CD4-positive, alpha-beta T cell (primary cell): ENCODE data around the gene SNTG2. TPM values are rescaled to one million over a fixed set of nuclear protein-coding genes. Genes with fewer than 3 reads are reported as not detected.

ENCODE experiments used
- ATAC-seq: fragments of 200-7000 bp; cut with Tn5 transposase; one replicate; pipeline ENCODE4 v1.10.0; 2022; ENCODE audit warnings: mild to moderate bottlenecking; ENCODE audit not compliant: poor library complexity
- CTCF ChIA-PET: fragments of 350-600 bp; sonication (Branson Sonifier 250); formaldehyde crosslinking; loops from one replicate; lab custom pipeline; 2021; ENCODE audit warnings: antibody characterized with exemption, inconsistent platforms; lab: Charles Lee
- POLR2A ChIA-PET: fragments of 350-600 bp; sonication (Branson Sonifier 250); formaldehyde crosslinking; loops from one replicate; lab custom pipeline; 2021; ENCODE audit warnings: antibody characterized with exemption, inconsistent platforms; lab: Charles Lee
- DNase-seq, 14 experiments: peaks; one replicate each; pipeline ENCODE4 v3.0.0-alpha.2; 2013 to 2020; ENCODE audit warnings: mixed read lengths in 2 of 14
- H3K27ac ChIP-seq, 2 donors: one replicate each; pipeline versions ENCODE4 v1.5.1 to v1.7.0; 2013; ENCODE audit warnings: low read length in 2 of 2, low read depth in 1 of 2, mild to moderate bottlenecking in 1 of 2
- H3K27me3 ChIP-seq, 2 experiments: 1 replicate in 1 of 2; 2 replicates in 1 of 2; pipeline versions ENCODE4 v1.6.1 to v1.7.0; 2013; ENCODE audit warnings: low read length in 2 of 2, control low read depth in 1 of 2, mild to moderate bottlenecking in 1 of 2, moderate library complexity in 1 of 2; ENCODE audit not compliant: insufficient read depth in 2 of 2, control insufficient read depth in 1 of 2
- H3K36me3 ChIP-seq: one replicate; pipeline ENCODE4 v1.6.1; 2013; ENCODE audit warnings: low read length, control low read depth; ENCODE audit not compliant: insufficient read depth
- H3K4me1 ChIP-seq: one replicate; pipeline ENCODE4 v1.6.1; 2013; ENCODE audit warnings: low read length, control low read depth; ENCODE audit not compliant: insufficient read depth
- H3K4me3 ChIP-seq: one replicate; pipeline ENCODE4 v1.5.1; 2013; ENCODE audit warnings: mild to moderate bottlenecking, low read length, moderate library complexity
- H3K9me3 ChIP-seq, 2 experiments: 1 replicate in 1 of 2; 2 replicates in 1 of 2; pipeline versions ENCODE4 v1.6.1 to v1.7.0; 2013; ENCODE audit warnings: low read length in 2 of 2, mild to moderate bottlenecking in 2 of 2, control low read depth in 1 of 2, moderate library complexity in 1 of 2; ENCODE audit not compliant: control insufficient read depth in 1 of 2, insufficient read depth in 1 of 2
- H3K27ac Mint-ChIP-seq: one replicate; pipeline ENCODE4 v1.8.0; 2020; ENCODE audit warnings: mixed read lengths
- H3K27me3 Mint-ChIP-seq: one replicate; pipeline ENCODE4 v1.8.0; 2021; ENCODE audit warnings: mixed read lengths
- H3K36me3 Mint-ChIP-seq: one replicate; pipeline ENCODE4 v1.8.0; 2021; ENCODE audit warnings: low read depth, mixed read lengths
- H3K4me1 Mint-ChIP-seq: one replicate; pipeline ENCODE4 v1.8.0; 2021; ENCODE audit warnings: low read depth, mixed read lengths
- H3K4me3 Mint-ChIP-seq: one replicate; pipeline ENCODE4 v1.8.0; 2020; ENCODE audit warnings: mild to moderate bottlenecking, mixed read lengths
- H3K9me3 Mint-ChIP-seq: one replicate; pipeline ENCODE4 v1.8.0; 2020; ENCODE audit warnings: mixed read lengths
- intact Hi-C, 2 experiments: fragments of 100-400 bp; cut with DNase I in 1 of 2; cut with micrococcal nuclease in 1 of 2; formaldehyde crosslinking; loops; one replicate each; pipeline versions ENCODE4 v1.15.1 to v1.9.0; 2023 to 2025; cut with DNase I, micrococcal nuclease
- total RNA-seq, 174 experiments: library from RNA in 2 of 174; stranded (reverse) in 2 of 174; gene quantifications; one replicate each; pipeline ENCODE4 v1.2.3 and lab custom pipeline; 2021 to 2026
- TF ChIP-seq, protein P1 (sequence below): fragments of 200-600 bp; IDR thresholded peaks from one replicate; pipeline ENCODE4 v1.8.0; 2022; ENCODE audit warnings: antibody characterized with exemption, mild to moderate bottlenecking

The SNTG2 gene
- total RNA-seq, 2 experiments from 2014 or later, result 1.1 to 1.5 TPM

GRCh38 chr2:1266351-1266750 is 315.7 kb downstream of the SNTG2 start:
- TF ChIP-seq, protein P1, sequence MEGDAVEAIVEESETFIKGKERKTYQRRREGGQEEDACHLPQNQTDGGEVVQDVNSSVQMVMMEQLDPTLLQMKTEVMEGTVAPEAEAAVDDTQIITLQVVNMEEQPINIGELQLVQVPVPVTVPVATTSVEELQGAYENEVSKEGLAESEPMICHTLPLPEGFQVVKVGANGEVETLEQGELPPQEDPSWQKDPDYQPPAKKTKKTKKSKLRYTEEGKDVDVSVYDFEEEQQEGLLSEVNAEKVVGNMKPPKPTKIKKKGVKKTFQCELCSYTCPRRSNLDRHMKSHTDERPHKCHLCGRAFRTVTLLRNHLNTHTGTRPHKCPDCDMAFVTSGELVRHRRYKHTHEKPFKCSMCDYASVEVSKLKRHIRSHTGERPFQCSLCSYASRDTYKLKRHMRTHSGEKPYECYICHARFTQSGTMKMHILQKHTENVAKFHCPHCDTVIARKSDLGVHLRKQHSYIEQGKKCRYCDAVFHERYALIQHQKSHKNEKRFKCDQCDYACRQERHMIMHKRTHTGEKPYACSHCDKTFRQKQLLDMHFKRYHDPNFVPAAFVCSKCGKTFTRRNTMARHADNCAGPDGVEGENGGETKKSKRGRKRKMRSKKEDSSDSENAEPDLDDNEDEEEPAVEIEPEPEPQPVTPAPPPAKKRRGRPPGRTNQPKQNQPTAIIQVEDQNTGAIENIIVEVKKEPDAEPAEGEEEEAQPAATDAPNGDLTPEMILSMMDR, result no peak
- DNase-seq (no peak), ATAC-seq (no peak)
- H3K36me3 ChIP-seq, result no peaks in the 10 kb centered on the region
- H3K9me3 ChIP-seq, result peaks cover 0 to 4% of the 10 kb centered on the region in 2 experiments
- intact Hi-C loops, result no loop called here
- Mint-ChIP-seq H3K4me3 (no peak overlapping the region), H3K27me3 (peaks cover 15% of the 10 kb centered on the region), H3K27ac (no peak overlapping the region), H3K4me1 (no peaks in the 10 kb centered on the region), H3K36me3 (no peaks in the 10 kb centered on the region), H3K9me3 (no peaks in the 10 kb centered on the region)
- H3K27ac ChIP-seq, result no peak overlapping the region
- H3K4me3 ChIP-seq, result no peak overlapping the region
- CTCF ChIA-PET, result no interaction called here
- H3K4me1 ChIP-seq, result no peaks in the 10 kb centered on the region
- no peaks in the 10 kb centered on the region for H3K27me3 ChIP-seq
- POLR2A ChIA-PET, result no interaction called here

DNA sequence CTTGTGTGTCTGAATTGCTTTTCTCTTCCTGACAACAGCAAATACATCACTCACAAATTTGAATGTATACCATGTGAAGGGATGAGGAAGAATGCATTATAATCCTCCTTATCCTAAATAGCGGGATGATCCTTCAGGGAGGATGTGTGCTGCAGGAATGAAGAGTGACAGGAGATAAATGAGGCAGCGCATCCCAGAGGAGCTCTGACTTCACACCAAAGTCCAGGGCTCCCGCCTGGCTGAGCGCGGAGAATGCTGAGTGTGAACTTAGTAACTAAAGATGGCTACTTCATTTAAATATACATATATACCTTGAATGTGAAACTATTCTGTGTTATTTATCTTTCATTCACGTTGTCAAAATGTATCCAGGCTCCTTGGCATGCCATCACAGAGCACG is 317.4 kb downstream of the SNTG2 start:
- peaks cover 15% of the 10 kb centered on the region for H3K27me3 Mint-ChIP-seq
- no peak overlapping the region for H3K4me3 Mint-ChIP-seq
- peaks cover 0 to 9% of the 10 kb centered on the region in 2 experiments for H3K9me3 ChIP-seq
- TF ChIP-seq, protein P1, result no peak
- POLR2A ChIA-PET, result no interaction called here
- H3K4me1 ChIP-seq, result no peaks in the 10 kb centered on the region
- no peak overlapping the region for H3K27ac ChIP-seq
- no peaks in the 10 kb centered on the region for H3K36me3 Mint-ChIP-seq
- H3K9me3 Mint-ChIP-seq, result no peaks in the 10 kb centered on the region
- CTCF ChIA-PET, result no interaction called here
- intact Hi-C loops, result no loop called here
- no peaks in the 10 kb centered on the region for H3K4me1 Mint-ChIP-seq
- no peak for DNase-seq
- no peaks in the 10 kb centered on the region for H3K27me3 ChIP-seq
- H3K4me3 ChIP-seq, result no peak overlapping the region
- no peaks in the 10 kb centered on the region for H3K36me3 ChIP-seq
- no peak for ATAC-seq
- H3K27ac Mint-ChIP-seq, result no peak overlapping the region

DNA sequence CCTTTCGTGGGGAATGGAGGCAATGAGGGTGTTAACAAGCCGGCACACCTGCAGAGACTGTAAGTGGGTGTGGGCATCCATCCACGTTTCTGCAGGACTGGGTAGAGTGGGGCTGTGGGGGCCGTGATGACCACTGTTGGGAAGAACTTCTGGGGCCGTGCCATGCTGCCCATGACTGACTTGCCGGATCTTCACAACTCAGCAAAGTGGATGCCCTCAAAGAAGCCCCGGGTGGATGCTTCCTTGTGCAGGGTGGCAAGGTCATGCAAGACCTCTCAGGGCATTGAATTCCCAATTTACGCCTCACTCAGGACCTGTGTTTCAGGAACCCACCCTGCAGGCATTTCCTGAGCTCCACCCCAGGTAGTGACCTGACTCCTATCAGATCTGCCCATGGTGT is 319.2 kb downstream of the SNTG2 start:
- Histone ChIP-seq H3K36me3 (no peaks in the 10 kb centered on the region), H3K9me3 (peaks cover 5 to 14% of the 10 kb centered on the region in 2 experiments), H3K27me3 (no peaks in the 10 kb centered on the region), H3K27ac (no peak overlapping the region), H3K4me1 (no peaks in the 10 kb centered on the region), H3K4me3 (no peak overlapping the region)
- Mint-ChIP-seq H3K4me3 (no peak overlapping the region), H3K27ac (no peak overlapping the region), H3K9me3 (peaks cover 3% of the 10 kb centered on the region), H3K4me1 (no peaks in the 10 kb centered on the region), H3K36me3 (no peaks in the 10 kb centered on the region), H3K27me3 (peaks cover 15% of the 10 kb centered on the region)
- ChIA-PET CTCF (no interaction called here), POLR2A (no interaction called here)
- intact Hi-C loops, result no loop called here
- DNase-seq (no peak), ATAC-seq (no peak)
- TF ChIP-seq, protein P1, result no peak
